ENCODE measurements around the gene TEKT5.

TEKT5 gene

GRCh38 chr16:10584981-10585438 lies 109.7 kb downstream of the TEKT5 start:
- in situ Hi-C loops (cut with HindIII; ENCODE audit: low sequenced_read_pairs), result no loop called here

DNA sequence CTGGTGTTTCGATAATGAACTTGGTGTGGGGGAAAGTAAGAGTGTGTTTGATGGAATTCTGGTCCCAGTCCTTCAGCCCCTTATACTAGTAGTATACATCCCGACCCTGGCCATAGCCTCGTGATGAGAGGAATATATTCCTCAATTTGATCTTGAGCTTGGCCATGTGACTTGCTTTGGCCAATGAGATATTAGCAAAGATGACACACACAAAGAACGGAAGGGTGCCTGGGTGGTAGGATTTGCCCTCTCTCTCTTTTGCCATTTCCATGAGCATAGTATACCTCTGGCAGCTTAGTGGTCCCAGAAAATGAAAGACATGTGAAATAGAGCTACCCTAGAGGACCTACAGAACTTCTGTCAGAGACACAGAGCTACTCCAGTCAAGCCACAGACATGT lies 111.5 kb downstream of the TEKT5 start:
- in situ Hi-C loops (cut with HindIII; ENCODE audit: low sequenced_read_pairs), result no loop called here

GRCh38 chr16:10581507-10581906 lies 113.2 kb downstream of the TEKT5 start:
- in situ Hi-C loops (cut with HindIII; ENCODE audit: low sequenced_read_pairs), result no loop called here

GRCh38 chr16:10580883-10581247 lies 113.9 kb downstream of the TEKT5 start:
- in situ Hi-C loops (cut with HindIII; ENCODE audit: low sequenced_read_pairs), result no loop called here

DNA sequence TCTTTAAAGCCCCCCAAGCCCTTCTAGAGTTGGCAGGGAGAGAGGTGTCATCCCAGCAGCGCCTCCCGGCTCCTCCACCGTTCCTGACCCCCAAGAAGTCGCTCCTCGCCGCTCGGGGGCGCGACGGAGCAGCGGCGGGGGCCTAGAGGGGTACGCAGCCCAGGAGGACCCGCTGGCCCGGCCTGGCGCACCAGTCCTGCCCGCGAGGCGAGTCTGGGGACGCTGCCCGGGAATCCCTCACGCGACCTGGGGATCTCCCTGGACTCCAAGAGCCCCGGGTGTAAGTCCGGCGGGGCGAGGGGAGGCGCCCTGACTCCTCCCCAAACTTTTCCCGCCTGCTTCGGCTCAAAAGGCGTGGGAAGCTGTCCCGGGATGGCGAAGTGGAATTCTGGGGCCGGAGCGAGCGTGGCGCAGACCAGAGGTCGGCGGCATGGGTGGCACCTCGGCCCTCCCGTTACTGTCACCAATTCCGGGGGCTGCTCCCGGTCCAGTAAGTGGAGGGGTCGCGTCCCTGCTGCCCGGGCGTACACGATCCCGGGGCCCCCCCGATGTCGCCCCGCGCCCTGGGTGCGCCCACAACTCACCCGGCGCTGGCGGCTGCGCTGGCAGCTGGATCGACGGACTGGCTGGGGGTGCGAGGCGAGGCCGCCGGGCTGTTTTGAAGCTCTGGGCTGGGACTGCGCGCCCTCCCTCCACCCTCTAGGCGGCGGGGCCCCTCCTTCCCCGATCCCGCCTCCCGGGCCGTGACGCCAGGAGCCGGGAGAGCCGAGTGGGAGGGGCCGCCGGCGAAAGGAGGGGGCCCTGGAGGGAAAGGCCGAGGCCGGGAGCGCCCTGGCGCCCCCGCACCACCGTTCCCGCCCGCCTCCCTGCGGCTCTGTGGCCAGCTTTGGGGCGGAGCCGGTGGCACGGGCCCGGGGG lies 114.5 kb downstream of the TEKT5 start, which contains the start of gene EMP2:
EMP2 (minus strand) TSS at position 634 of the 918 bp plus-strand sequence. CDS start 32,981 bp downstream, outside the sequence.
- in situ Hi-C loops (cut with HindIII; ENCODE audit: low sequenced_read_pairs), result loop anchor here (5.0 kb wide), 1 partner anchor 48 kb away; no protein-coding TSS in a partner anchor

- in situ Hi-C loops (cut with HindIII; ENCODE audit: low sequenced_read_pairs), result loop anchor here (5.0 kb wide), 1 partner anchor 47 kb away; no protein-coding TSS in a partner anchor
These were observed 115.2 kb downstream of the TEKT5 start for GRCh38 chr16:10579575-10579964.

DNA sequence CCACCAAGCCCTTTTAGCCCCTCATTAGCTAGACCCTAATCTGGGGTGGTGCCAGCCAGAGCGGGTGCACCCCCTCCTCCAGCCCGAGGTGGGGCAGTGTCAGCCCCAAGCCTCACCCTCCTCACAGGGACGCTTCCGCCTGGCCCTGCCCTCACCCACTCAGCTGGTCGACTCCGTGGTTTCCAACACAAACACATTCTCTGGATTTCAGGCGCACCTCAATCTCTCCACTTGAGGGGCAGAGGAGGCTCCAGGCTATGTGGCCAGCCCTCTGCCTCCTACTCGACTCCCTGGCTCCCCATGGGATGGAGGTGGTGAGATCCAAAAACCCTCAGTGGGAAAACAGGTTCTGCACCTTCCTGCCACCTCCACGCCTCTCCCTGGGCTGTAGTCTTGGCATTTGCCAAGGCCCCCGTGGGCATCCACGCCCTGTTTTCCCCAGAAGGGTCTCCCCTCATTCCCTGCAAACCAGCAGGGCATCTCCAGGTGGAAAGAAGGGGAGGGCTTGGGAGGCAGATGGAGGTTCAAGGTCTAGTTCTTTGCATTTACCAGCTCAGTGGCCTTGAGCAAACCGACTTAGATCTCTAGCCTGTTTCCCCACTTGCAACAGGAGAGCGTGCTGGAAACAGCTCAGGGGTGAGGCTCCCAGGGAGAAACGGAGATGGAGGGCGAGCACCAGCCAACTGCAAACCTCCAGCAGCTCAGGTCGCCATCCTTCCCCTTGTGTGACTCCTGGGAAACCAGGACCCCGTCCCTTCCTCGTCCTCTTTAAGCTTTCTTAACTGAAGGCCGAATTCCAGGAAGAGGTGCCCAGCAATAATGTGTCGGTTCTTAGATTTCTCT lies 116.0 kb downstream of the TEKT5 start:
- in situ Hi-C loops (cut with HindIII; ENCODE audit: low sequenced_read_pairs), result loop anchor here (5.0 kb wide), 1 partner anchor 46 kb away; no protein-coding TSS in a partner anchor
